NT2/D1 (cell line): ENCODE results near the gene HIP1.

Source experiments
- SUZ12 ChIP-seq: IDR thresholded peaks from 2 replicates; pipeline ENCODE4 v1.6.1; 2011; ENCODE audit not compliant: insufficient read length, insufficient read depth; ENCODE audit errors: extremely low read depth
- YY1 ChIP-seq: IDR thresholded peaks from 2 replicates; pipeline ENCODE4 v1.6.1; 2011; ENCODE audit not compliant: insufficient read length, insufficient read depth
- ZNF274 ChIP-seq: IDR thresholded peaks from 2 replicates; pipeline ENCODE4 v1.6.1; 2011; ENCODE audit warnings: mild to moderate bottlenecking, low read depth, low read length

GRCh38 chr7:75625868-75626267, 112.9 kb downstream of the HIP1 start:
- TF ChIP-seq ZNF274 (no peak), YY1 (no peak), SUZ12 (no peak)
